Activated CD4-positive, alpha-beta T cell treated with anti-CD3 and anti-CD28 coated beads for 36 hours (primary cell): ENCODE data around the gene CDHR1. TPM values are rescaled to one million over a fixed set of nuclear protein-coding genes. Genes with fewer than 3 reads are reported as not detected.
A peak's percentile ranks its signal among the peaks of the same experiment; 100 is the strongest.

Experiments
- ATAC-seq: fragments of 200-7000 bp; cut with Tn5 transposase; one replicate; pipeline ENCODE4 v1.10.0; 2021; ENCODE audit warnings: mild to moderate bottlenecking, moderate library complexity
- CTCF ChIA-PET: fragments of 350-600 bp; sonication (Branson Sonifier 250); formaldehyde crosslinking; loops from one replicate; lab custom pipeline; 2021; ENCODE audit warnings: antibody characterized with exemption; lab: Charles Lee
- POLR2A ChIA-PET: fragments of 350-600 bp; sonication (Branson Sonifier 250); formaldehyde crosslinking; loops from one replicate; lab custom pipeline; 2021; ENCODE audit warnings: antibody characterized with exemption, inconsistent platforms; lab: Charles Lee
- DNase-seq: peaks from one replicate; pipeline ENCODE4 v3.0.0-alpha.2; 2020
- H3K27ac Mint-ChIP-seq: one replicate; pipeline ENCODE4 v1.8.0; 2021; ENCODE audit warnings: mixed read lengths
- H3K27me3 Mint-ChIP-seq: one replicate; pipeline ENCODE4 v1.8.0; 2021; ENCODE audit warnings: mixed read lengths
- H3K36me3 Mint-ChIP-seq: one replicate; pipeline ENCODE4 v1.8.0; 2021; ENCODE audit warnings: low read depth, mixed read lengths
- H3K4me1 Mint-ChIP-seq: one replicate; pipeline ENCODE4 v1.8.0; 2021; ENCODE audit warnings: mixed read lengths
- H3K4me3 Mint-ChIP-seq: one replicate; pipeline ENCODE4 v1.8.0; 2021; ENCODE audit warnings: mild to moderate bottlenecking, moderate library complexity, mixed read lengths
- H3K9me3 Mint-ChIP-seq: one replicate; pipeline ENCODE4 v1.8.0; 2021; ENCODE audit warnings: low read depth, mixed read lengths
- intact Hi-C, 2 experiments: fragments of 100-400 bp; cut with DNase I in 1 of 2; cut with micrococcal nuclease in 1 of 2; formaldehyde crosslinking; loops; one replicate each; pipeline versions ENCODE4 v1.14.2 to v1.15.1; 2022 to 2024; cut with DNase I, micrococcal nuclease
- total RNA-seq, 2 experiments: library from RNA; stranded (reverse); gene quantifications; one replicate each; pipeline ENCODE4 v1.2.3, GENCODE V29; 2021

The CDHR1 gene
- total RNA-seq, 2 experiments from 2014 or later, result 0.62 to 1.1 TPM

GRCh38 chr10:84262190-84262956 lies 68.0 kb downstream of the CDHR1 start:
- POLR2A ChIA-PET, result no interaction called here
- no peaks in the 10 kb centered on the region for H3K9me3 Mint-ChIP-seq
- H3K4me1 Mint-ChIP-seq, result peaks cover 10% of the 10 kb centered on the region
- H3K27ac Mint-ChIP-seq, result no peak overlapping the region
- no peak overlapping the region for H3K4me3 Mint-ChIP-seq
- ATAC-seq, result no peak
- H3K27me3 Mint-ChIP-seq, result peaks cover 12% of the 10 kb centered on the region
- no peaks in the 10 kb centered on the region for H3K36me3 Mint-ChIP-seq
- intact Hi-C loops, result loop anchor here in 1 of 2 experiments (10.0 kb wide), 1 partner anchor 452 kb away; no protein-coding TSS in a partner anchor
- CTCF ChIA-PET, result interaction anchor here (1.0 to 12.1 kb wide), 5 partner anchors 12 to 275 kb away, joined by 3 to 231 read pairs (median 3); partner anchors contain the start of gene GHITM
- no peak for DNase-seq

DNA sequence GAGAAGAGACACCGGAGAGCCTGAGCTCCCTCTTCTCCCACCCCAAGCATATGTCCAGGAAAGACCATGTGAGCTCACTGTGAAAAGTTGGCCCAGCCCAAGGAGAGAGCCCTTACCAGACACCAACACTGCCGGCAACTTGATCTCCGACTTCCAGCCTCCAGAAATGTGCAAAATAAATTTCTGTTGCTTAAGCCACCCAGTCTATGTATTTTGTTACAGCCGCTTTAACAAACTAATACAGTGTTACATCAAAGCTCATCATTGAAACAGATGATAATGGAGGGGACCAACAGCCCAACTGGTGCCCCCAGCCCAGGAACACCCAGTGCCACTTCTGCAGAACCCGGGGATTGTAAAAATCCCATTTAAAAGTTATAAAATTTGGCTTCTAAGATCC lies 69.4 kb downstream of the CDHR1 start:
- ChIA-PET POLR2A (no interaction called here), CTCF (interaction anchor here (0.6 to 12.1 kb wide), 17 partner anchors 13 to 639 kb away, joined by 3 to 231 read pairs (median 4); no protein-coding TSS in a partner anchor)
- Mint-ChIP-seq H3K27ac (no peak overlapping the region), H3K4me1 (peaks cover 19% of the 10 kb centered on the region), H3K36me3 (no peaks in the 10 kb centered on the region), H3K4me3 (no peak overlapping the region), H3K27me3 (peaks cover 8% of the 10 kb centered on the region), H3K9me3 (no peaks in the 10 kb centered on the region)
- intact Hi-C loops, result loop anchor here (1.0 to 10.0 kb wide), 3 partner anchors 112 to 451 kb away; no protein-coding TSS in a partner anchor
- ATAC-seq (no peak), DNase-seq (no peak)

DNA sequence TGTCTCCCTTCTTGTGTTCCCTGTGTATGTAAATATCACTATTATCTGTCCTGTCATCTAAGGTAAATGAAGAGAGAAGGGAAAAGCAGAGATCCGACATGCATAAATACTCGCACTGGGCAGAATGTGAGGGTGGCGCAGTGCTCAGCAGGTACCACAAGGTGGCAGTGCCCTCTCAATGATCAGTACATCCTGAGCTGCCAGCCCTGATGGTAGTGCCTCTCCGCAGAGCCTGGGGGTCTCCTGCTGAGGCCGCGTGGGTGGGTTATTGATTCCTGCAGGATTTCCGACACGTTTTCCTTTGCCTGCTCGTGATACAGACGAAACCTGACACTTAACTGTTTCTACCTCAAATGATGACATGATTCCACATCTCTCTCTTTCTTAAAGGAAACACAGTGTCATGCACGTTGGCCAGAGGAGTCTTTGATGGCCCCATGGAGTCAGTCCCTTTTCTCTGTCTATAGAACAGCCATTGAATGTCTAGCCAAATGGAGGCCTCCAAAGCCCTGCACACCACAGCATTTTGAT lies 70.3 kb downstream of the CDHR1 start:
- peaks cover 27% of the 10 kb centered on the region for H3K4me1 Mint-ChIP-seq
- ChIA-PET CTCF (interaction anchor here (0.5 to 12.1 kb wide), 21 partner anchors 12 to 638 kb away, joined by 3 to 231 read pairs (median 3); partner anchors contain the start of gene CCSER2), POLR2A (interaction anchor here (0.8 kb wide), 1 partner anchor 276 kb away, joined by 3 read pairs; no protein-coding TSS in a partner anchor)
- H3K27me3 Mint-ChIP-seq, result peaks cover 10% of the 10 kb centered on the region
- no peak overlapping the region for H3K27ac Mint-ChIP-seq
- no peak overlapping the region for H3K4me3 Mint-ChIP-seq
- intact Hi-C loops, result loop anchor here (1.0 to 10.0 kb wide), 4 partner anchors 43 to 450 kb away; no protein-coding TSS in a partner anchor
- no peaks in the 10 kb centered on the region for H3K36me3 Mint-ChIP-seq
- H3K9me3 Mint-ChIP-seq, result no peaks in the 10 kb centered on the region
- ATAC-seq (peak; percentile 80), DNase-seq (peak; percentile 86)

DNA sequence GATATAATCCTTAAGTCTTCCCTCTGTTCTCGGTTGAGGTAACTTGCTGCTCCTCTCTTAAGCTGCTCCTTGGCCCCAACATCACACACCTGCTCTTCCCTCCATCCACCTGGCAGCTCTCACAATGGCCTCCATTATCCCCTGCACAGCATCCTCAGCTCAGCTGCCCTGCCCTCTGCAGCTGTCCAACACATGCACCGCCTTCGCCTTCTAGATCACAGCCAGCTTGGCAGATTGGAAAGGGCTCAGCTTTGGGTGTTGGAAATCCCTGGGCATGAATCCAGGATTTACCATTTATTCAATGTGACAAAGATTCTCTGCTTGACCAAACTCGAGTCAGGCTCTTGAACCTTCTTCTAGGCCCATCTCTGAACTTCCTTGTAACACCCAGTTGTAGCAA lies 71.1 kb downstream of the CDHR1 start:
- Mint-ChIP-seq H3K36me3 (no peaks in the 10 kb centered on the region), H3K27me3 (peaks cover 10% of the 10 kb centered on the region), H3K27ac (no peak overlapping the region), H3K4me3 (no peak overlapping the region), H3K9me3 (no peaks in the 10 kb centered on the region), H3K4me1 (peaks cover 32% of the 10 kb centered on the region)
- DNase-seq (no peak), ATAC-seq (no peak)
- POLR2A ChIA-PET, result no interaction called here
- CTCF ChIA-PET, result interaction anchor here (0.7 to 12.1 kb wide), 11 partner anchors 9 to 285 kb away, joined by 3 to 231 read pairs (median 6); partner anchors contain the start of gene CCSER2
- intact Hi-C loops, result loop anchor here (5.0 to 10.0 kb wide), 2 partner anchors 42 to 449 kb away; no protein-coding TSS in a partner anchor

DNA sequence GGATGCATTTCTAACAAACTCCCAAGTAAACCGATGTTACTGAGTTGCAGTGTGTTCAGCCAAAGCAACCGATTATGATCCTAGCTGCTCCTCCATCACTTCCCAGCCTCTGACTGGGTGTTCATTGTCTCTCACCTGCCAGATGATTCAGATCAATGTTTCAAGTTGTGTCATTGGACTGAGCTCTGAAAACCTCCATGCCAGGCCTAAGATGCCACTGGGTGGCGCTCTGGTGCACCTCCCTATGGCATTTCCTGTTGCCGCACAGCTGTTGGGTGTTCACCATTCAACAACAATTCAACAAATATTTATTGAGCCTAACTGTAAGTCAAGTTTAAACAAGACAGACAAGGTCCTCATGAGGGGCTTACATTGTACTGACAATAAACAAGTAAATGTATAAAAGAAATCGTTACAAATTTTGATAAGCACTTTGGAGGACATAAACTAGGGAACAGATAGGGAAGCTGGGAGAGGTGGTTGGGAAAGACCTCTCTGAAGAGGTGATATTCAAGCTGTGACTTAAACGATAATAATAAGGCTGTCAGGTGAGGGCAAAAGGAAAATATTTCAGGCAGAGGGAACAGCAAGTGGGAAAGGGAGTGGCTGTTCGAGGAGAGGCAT lies 73.3 kb downstream of the CDHR1 start:
- ChIA-PET POLR2A (interaction anchor here (0.6 to 1.3 kb wide), 6 partner anchors 26 to 70 kb away, joined by 3 to 6 read pairs (median 4); partner anchors contain the start of gene CCSER2), CTCF (interaction anchor here (0.6 to 12.1 kb wide), 44 partner anchors 9 to 725 kb away, joined by 3 to 231 read pairs (median 6); partner anchors contain the start of gene CCSER2)
- H3K4me1 Mint-ChIP-seq, result peaks cover 35% of the 10 kb centered on the region
- no peak overlapping the region for H3K4me3 Mint-ChIP-seq
- no peaks in the 10 kb centered on the region for H3K36me3 Mint-ChIP-seq
- ATAC-seq (peak; percentile 92), DNase-seq (peak; percentile 94)
- intact Hi-C loops, result loop anchor here (1.0 to 10.0 kb wide), 4 partner anchors 39 to 447 kb away; partner anchors contain the start of gene CCSER2 (in 2 of the 2)
- peak overlapping the region; percentile 52 for H3K27ac Mint-ChIP-seq
- peaks cover 10% of the 10 kb centered on the region for H3K27me3 Mint-ChIP-seq
- H3K9me3 Mint-ChIP-seq, result no peaks in the 10 kb centered on the region

GRCh38 chr10:84269162-84269561 lies 74.8 kb downstream of the CDHR1 start:
- Mint-ChIP-seq H3K9me3 (no peaks in the 10 kb centered on the region), H3K36me3 (no peaks in the 10 kb centered on the region), H3K27me3 (peaks cover 4% of the 10 kb centered on the region), H3K4me1 (peaks cover 35% of the 10 kb centered on the region), H3K4me3 (no peak overlapping the region), H3K27ac (no peak overlapping the region)
- DNase-seq, result no peak
- ATAC-seq, result no peak
- CTCF ChIA-PET, result interaction anchor here (0.6 to 12.1 kb wide), 11 partner anchors 10 to 268 kb away, joined by 3 to 231 read pairs (median 4); no protein-coding TSS in a partner anchor
- intact Hi-C loops, result loop anchor here (5.0 to 10.0 kb wide), 2 partner anchors 38 to 446 kb away; no protein-coding TSS in a partner anchor
- POLR2A ChIA-PET, result no interaction called here

Other genes starting within 250 kb of the CDHR1 start
- gene GHITM, start 55.0 kb upstream of the CDHR1 start, total RNA-seq, result 100 to 1,000 TPM; 121 to 178 TPM
- gene GPR15LG, start 20.7 kb upstream of the CDHR1 start, total RNA-seq, result not detected
- not detected for gene LRIT2, start 31.0 kb downstream of the CDHR1 start, total RNA-seq
- gene LRIT1, start 47.0 kb downstream of the CDHR1 start, total RNA-seq, result not detected
- not detected for gene RGR, start 50.5 kb downstream of the CDHR1 start, total RNA-seq
- 10 to 100 TPM; 61.2 to 85.2 TPM for gene CCSER2, start 134.1 kb downstream of the CDHR1 start, total RNA-seq